Ovary (tissue), 3 donors: ENCODE data around the gene PTEN.

Experiments used
- EP300 ChIP-seq: sonication (generic); formaldehyde crosslinking; IDR thresholded peaks from one replicate; pipeline ENCODE4 v1.6.1; 2017; ENCODE audit warnings: antibody characterized with exemption
- POLR2A ChIP-seq: fragments of 450-650 bp; IDR thresholded peaks from one replicate; pipeline ENCODE4 v1.6.1; 2017; ENCODE audit warnings: antibody characterized with exemption, mild to moderate bottlenecking, moderate library complexity
- TF ChIP-seq, protein P1 (sequence below), 3 donors: fragments of 450-650 bp in 2 of 3; fragments of 200-600 bp in 1 of 3; IDR thresholded peaks; one replicate each; pipeline versions ENCODE4 v1.5.1 to v1.8.0; 2016 to 2022; ENCODE audit warnings: antibody characterized with exemption in 3 of 3, mild to moderate bottlenecking in 1 of 3
- donor health status: DM: no; HTN: no; CAD: no.

DNA sequence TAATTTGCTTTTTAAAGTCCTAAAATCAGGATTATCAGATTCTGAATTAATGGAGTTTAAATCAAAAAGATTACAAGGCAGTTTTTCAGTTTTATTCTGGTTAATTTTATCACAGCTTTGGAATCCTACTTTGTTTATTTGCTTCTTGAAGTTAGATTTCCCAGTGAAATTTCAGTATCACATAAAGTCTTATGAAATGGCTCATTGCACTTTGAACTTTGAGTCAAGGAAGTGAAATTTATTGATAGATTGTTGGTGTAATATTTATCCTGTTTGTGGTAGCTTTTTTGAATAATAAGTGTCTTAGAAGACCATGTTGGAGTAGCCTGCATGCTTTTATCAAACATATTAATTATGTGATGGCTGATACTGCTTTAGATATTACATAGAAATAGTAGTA, 92.6 kb downstream of the PTEN start:
- TF ChIP-seq, protein P1, sequence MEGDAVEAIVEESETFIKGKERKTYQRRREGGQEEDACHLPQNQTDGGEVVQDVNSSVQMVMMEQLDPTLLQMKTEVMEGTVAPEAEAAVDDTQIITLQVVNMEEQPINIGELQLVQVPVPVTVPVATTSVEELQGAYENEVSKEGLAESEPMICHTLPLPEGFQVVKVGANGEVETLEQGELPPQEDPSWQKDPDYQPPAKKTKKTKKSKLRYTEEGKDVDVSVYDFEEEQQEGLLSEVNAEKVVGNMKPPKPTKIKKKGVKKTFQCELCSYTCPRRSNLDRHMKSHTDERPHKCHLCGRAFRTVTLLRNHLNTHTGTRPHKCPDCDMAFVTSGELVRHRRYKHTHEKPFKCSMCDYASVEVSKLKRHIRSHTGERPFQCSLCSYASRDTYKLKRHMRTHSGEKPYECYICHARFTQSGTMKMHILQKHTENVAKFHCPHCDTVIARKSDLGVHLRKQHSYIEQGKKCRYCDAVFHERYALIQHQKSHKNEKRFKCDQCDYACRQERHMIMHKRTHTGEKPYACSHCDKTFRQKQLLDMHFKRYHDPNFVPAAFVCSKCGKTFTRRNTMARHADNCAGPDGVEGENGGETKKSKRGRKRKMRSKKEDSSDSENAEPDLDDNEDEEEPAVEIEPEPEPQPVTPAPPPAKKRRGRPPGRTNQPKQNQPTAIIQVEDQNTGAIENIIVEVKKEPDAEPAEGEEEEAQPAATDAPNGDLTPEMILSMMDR (IDR thresholded peaks at IDR 0.05) = no peak
- TF ChIP-seq POLR2A (no peak), EP300 (no peak)
